ENCODE data around the gene MCM3.
A peak's percentile ranks its signal among the peaks of the same experiment; 100 is the strongest.

The MCM3 gene

GRCh38 chr6:52284460-52285176 is at the start of gene MCM3:
Gene MCM3 (minus strand): TSS chr6:52284742. CDS start chr6:52284674, 68 bp downstream.
- Mint-ChIP-seq H3K27me3 (ENCODE audit: low read depth) (no peaks in the 10 kb centered on the region), H3K4me1 (ENCODE audit: low read depth) (peaks cover 34% of the 10 kb centered on the region), H3K4me3 (no peak within 1 kb of the TSS), H3K9me3 (no peaks in the 10 kb centered on the region), H3K27ac (peak within 1 kb of the TSS; percentile 54), H3K36me3 (ENCODE audit: low read depth) (peaks cover 27% of the 10 kb centered on the region)

DNA sequence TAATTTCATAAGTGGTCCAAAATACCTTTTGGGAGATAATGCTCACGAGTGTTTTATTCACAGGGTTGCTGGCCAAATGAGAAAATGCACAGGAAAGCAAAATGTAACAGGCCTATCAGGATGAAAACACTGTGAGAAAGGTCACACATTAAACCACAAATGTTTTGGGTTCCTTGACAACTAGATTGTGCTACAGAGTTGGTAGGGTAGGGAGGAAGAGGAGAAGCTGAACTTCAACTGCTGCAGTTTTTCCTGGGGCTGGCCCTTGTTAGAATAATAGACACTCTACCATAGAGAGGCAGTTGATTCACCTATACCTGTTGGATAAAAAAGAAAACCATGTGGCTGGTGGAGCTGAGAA is 49.3 kb upstream of the MCM3 start:
- peak overlapping the region; percentile 60 for H3K27ac Mint-ChIP-seq
- H3K9me3 Mint-ChIP-seq, result no peaks in the 10 kb centered on the region
- peaks cover 2% of the 10 kb centered on the region for H3K36me3 Mint-ChIP-seq (ENCODE audit: low read depth)
- H3K4me3 Mint-ChIP-seq, result peak overlapping the region; percentile 23
- no peaks in the 10 kb centered on the region for H3K27me3 Mint-ChIP-seq (ENCODE audit: low read depth)
- peaks cover 23% of the 10 kb centered on the region for H3K4me1 Mint-ChIP-seq (ENCODE audit: low read depth)

DNA sequence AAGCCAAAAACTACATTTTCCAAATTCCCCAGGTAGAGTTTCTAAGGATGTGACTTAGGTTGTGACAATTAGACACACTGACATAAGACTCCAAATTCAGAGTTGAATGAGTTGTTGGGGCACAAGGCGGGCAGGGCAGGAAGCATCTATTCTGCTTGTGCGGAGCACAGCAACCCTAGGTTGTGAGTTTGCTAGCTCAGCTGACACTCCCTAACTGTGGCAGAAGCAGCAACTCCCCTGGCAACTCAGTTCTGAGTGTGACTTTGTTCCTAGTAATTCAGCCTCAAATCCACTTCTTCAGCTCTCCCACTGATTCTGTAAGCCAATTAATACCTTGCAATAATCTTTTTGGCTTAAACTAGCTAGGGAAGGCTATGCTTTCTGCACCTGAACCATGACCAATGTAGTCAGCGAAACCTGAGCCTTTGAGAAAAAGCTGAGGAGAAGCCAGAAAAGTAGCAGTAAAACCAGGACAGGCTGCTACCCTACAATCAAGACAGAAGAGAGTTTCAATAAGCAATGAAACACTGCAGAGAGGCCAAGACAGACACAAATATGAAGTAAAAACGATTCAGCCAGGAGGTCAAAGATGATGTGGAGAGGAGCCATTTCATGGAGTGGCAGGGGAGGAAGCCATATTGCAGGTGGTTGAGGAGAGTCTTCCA is 47.4 kb upstream of the MCM3 start:
- Mint-ChIP-seq H3K4me1 (ENCODE audit: low read depth) (peaks cover 14% of the 10 kb centered on the region), H3K36me3 (ENCODE audit: low read depth) (peaks cover 2% of the 10 kb centered on the region), H3K27me3 (ENCODE audit: low read depth) (no peaks in the 10 kb centered on the region), H3K9me3 (no peaks in the 10 kb centered on the region), H3K4me3 (no peak overlapping the region), H3K27ac (peak overlapping the region; percentile 19)

- Mint-ChIP-seq H3K27me3 (ENCODE audit: low read depth) (no peaks in the 10 kb centered on the region), H3K4me1 (ENCODE audit: low read depth) (peaks cover 14% of the 10 kb centered on the region), H3K9me3 (no peaks in the 10 kb centered on the region), H3K4me3 (no peak overlapping the region), H3K27ac (no peak overlapping the region), H3K36me3 (ENCODE audit: low read depth) (peaks cover 2% of the 10 kb centered on the region)
Observed at GRCh38 chr6:52330470-52330869, 45.9 kb upstream of the MCM3 start.

- Mint-ChIP-seq H3K4me1 (ENCODE audit: low read depth) (peaks cover 7% of the 10 kb centered on the region), H3K4me3 (no peak overlapping the region), H3K27me3 (ENCODE audit: low read depth) (no peaks in the 10 kb centered on the region), H3K9me3 (no peaks in the 10 kb centered on the region), H3K36me3 (ENCODE audit: low read depth) (peaks cover 2% of the 10 kb centered on the region), H3K27ac (no peak overlapping the region)
Observed at GRCh38 chr6:52328729-52329128, 44.2 kb upstream of the MCM3 start.

- Mint-ChIP-seq H3K4me3 (no peak overlapping the region), H3K27me3 (ENCODE audit: low read depth) (no peaks in the 10 kb centered on the region), H3K4me1 (ENCODE audit: low read depth) (peaks cover 5% of the 10 kb centered on the region), H3K9me3 (no peaks in the 10 kb centered on the region), H3K36me3 (ENCODE audit: low read depth) (peaks cover 2% of the 10 kb centered on the region), H3K27ac (no peak overlapping the region)
Observed at GRCh38 chr6:52328303-52328662, 43.7 kb upstream of the MCM3 start.

DNA sequence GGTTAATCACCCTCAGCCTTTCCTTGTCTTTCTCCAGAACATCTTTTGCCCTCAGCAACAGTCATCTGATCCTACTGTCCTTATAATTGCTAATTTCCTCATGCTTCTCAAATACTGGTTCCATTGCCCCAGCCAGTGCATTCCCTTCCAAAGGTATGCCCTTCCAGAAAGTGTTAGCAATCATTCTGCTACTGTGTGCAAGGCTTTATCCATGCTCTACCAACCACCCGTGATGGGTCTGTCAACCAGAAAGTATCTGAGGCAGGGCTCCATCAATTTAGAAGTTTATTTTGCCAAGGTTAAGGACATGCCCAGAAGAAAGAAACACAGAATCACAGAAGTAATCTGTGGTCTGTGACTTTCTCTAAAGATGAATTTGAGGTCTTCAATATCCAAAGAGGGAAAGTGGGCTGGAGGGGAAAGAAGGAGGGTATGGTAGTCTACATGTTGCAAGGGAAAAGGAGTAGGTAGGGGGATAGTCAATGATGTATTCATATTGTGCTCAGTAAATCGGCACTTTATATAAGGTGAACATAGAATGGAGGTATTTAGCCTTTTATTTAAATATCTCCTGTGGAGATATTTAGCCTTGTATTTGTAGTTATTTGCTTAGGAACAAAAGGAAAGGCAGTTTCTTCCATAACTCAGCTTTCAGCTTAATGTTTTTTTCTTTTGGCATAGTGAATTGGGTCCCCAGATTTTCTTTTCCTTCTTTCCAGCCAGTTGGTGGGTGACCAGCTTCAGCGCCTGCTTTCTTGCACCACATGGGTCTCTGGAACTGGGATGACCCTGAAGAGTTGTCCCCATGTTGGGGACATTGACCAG is 42.2 kb upstream of the MCM3 start:
- peaks cover 4% of the 10 kb centered on the region for H3K27me3 Mint-ChIP-seq (ENCODE audit: low read depth)
- no peaks in the 10 kb centered on the region for H3K9me3 Mint-ChIP-seq
- H3K4me1 Mint-ChIP-seq (ENCODE audit: low read depth), result peaks cover 1% of the 10 kb centered on the region
- no peak overlapping the region for H3K27ac Mint-ChIP-seq
- no peaks in the 10 kb centered on the region for H3K36me3 Mint-ChIP-seq (ENCODE audit: low read depth)
- no peak overlapping the region for H3K4me3 Mint-ChIP-seq

DNA sequence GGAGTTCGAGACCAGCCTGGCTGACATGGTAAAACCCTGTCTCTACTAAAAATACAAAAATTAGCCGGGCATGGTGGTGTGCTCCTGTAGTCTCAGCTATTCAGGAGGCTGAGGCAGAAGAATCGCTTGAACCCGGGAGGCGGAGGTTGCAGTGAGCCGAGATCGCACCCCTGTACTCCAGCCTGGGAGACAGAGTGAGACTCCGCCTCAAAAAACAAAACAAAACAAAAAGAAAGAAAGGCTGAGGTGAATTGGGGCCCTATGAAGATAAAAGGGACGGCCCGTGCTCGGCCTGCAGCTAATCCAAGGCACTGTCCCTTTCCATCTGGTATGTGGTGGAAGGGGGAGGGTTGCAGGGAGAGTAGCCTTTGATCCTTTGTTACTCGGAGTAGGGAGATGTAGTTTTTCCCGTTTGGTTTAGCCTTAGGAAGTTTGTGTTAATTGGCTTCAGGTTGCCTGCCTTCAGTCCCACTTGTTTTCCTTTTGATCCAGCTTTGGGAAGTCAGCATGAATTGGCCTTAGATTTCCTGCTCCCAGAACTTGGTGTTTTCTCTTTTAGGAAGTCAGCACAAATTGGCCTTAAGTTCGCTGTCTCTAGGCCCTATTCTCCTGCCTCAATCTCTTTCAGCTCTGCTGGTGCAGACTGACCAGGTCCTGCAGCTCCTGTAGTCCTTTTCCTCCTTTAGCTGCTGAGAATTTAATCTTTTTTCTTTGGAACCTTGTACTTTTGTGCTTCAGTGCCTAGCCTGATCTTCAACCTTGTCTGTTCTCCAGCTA is 41.3 kb upstream of the MCM3 start:
- Mint-ChIP-seq H3K4me1 (ENCODE audit: low read depth) (no peaks in the 10 kb centered on the region), H3K27me3 (ENCODE audit: low read depth) (peaks cover 4% of the 10 kb centered on the region), H3K27ac (no peak overlapping the region), H3K4me3 (no peak overlapping the region), H3K9me3 (no peaks in the 10 kb centered on the region), H3K36me3 (ENCODE audit: low read depth) (no peaks in the 10 kb centered on the region)

GRCh38 chr6:52324189-52324588 is 39.6 kb upstream of the MCM3 start:
- Mint-ChIP-seq H3K27ac (no peak overlapping the region), H3K9me3 (no peaks in the 10 kb centered on the region), H3K4me3 (no peak overlapping the region), H3K4me1 (ENCODE audit: low read depth) (no peaks in the 10 kb centered on the region), H3K36me3 (ENCODE audit: low read depth) (no peaks in the 10 kb centered on the region), H3K27me3 (ENCODE audit: low read depth) (peaks cover 4% of the 10 kb centered on the region)

GRCh38 chr6:52317841-52318581 is 33.5 kb upstream of the MCM3 start:
- H3K4me3 Mint-ChIP-seq, result no peak overlapping the region
- no peaks in the 10 kb centered on the region for H3K36me3 Mint-ChIP-seq (ENCODE audit: low read depth)
- H3K27me3 Mint-ChIP-seq (ENCODE audit: low read depth), result peaks cover 4% of the 10 kb centered on the region
- H3K9me3 Mint-ChIP-seq, result no peaks in the 10 kb centered on the region
- no peak overlapping the region for H3K27ac Mint-ChIP-seq
- peaks cover 12% of the 10 kb centered on the region for H3K4me1 Mint-ChIP-seq (ENCODE audit: low read depth)

- H3K36me3 Mint-ChIP-seq (ENCODE audit: low read depth), result no peaks in the 10 kb centered on the region
- no peak overlapping the region for H3K4me3 Mint-ChIP-seq
- H3K27ac Mint-ChIP-seq, result no peak overlapping the region
- peaks cover 3% of the 10 kb centered on the region for H3K27me3 Mint-ChIP-seq (ENCODE audit: low read depth)
- H3K4me1 Mint-ChIP-seq (ENCODE audit: low read depth), result peaks cover 12% of the 10 kb centered on the region
- H3K9me3 Mint-ChIP-seq, result no peaks in the 10 kb centered on the region
Observed at GRCh38 chr6:52317211-52317610, 32.7 kb upstream of the MCM3 start.

DNA sequence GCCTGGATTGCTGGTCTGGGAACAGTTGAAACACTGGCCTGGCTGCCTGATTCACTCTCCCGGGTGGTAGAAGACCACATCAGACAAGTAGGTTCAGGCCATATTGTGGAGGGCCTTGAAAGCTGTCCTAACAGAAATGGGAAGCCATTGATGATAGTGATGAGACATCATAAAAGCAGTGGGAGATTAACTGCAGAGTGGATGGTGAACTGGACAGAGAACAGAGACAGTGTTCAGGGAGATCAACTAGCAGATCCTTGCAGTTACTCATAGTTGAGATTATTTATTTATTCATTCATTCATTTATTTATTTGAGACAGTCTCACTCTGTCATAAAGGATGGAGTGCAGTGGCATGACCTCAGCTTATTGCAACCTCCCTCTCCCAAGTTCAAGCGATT is 30.2 kb upstream of the MCM3 start:
- Mint-ChIP-seq H3K9me3 (no peaks in the 10 kb centered on the region), H3K4me3 (no peak overlapping the region)

GRCh38 chr6:52312461-52312860 is 27.9 kb upstream of the MCM3 start:
- H3K27me3 Mint-ChIP-seq (ENCODE audit: low read depth), result peaks cover 4% of the 10 kb centered on the region
- peaks cover 16% of the 10 kb centered on the region for H3K4me1 Mint-ChIP-seq (ENCODE audit: low read depth)
- no peak overlapping the region for H3K4me3 Mint-ChIP-seq
- no peaks in the 10 kb centered on the region for H3K36me3 Mint-ChIP-seq (ENCODE audit: low read depth)
- no peak overlapping the region for H3K27ac Mint-ChIP-seq
- H3K9me3 Mint-ChIP-seq, result no peaks in the 10 kb centered on the region

More for the DNA sequence above, 30.2 kb upstream of the MCM3 start:
- peaks cover 4% of the 10 kb centered on the region for H3K27me3 Mint-ChIP-seq (ENCODE audit: low read depth)
- peaks cover 14% of the 10 kb centered on the region for H3K4me1 Mint-ChIP-seq (ENCODE audit: low read depth)
- no peaks in the 10 kb centered on the region for H3K36me3 Mint-ChIP-seq (ENCODE audit: low read depth)
- H3K27ac Mint-ChIP-seq, result no peak overlapping the region

DNA sequence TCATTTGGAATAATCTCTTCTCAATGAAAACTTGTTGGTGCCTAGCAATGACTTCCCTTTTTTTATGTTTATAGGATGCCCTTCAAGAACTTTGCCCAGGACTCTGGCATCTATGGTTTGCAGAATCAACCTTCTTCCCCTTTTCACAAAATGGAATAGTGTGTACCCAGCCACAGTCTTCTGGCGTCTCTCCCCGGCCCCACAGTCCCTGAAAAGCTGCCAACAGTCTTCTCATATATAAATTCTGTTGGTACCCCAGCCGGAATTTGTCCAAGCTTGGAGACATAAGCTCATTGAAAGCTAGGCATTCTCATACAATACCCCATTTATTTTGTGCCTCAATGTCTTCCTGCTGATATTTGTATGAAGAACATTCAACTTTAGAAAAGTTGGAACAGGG is 26.4 kb upstream of the MCM3 start:
- Mint-ChIP-seq H3K4me1 (ENCODE audit: low read depth) (peaks cover 26% of the 10 kb centered on the region), H3K9me3 (no peaks in the 10 kb centered on the region), H3K36me3 (ENCODE audit: low read depth) (no peaks in the 10 kb centered on the region), H3K27ac (no peak overlapping the region), H3K4me3 (no peak overlapping the region), H3K27me3 (ENCODE audit: low read depth) (peaks cover 4% of the 10 kb centered on the region)

Measured in T-helper 1 cell treated with Interleukin-12 subunit alpha and Interleukin-12 subunit beta and Interleukin-4 antibody, amounts not matched to agents 30 μg/mL and 1 μg/mL, for 36 hours (primary cell).